ENCODE results near the gene FCGR2B.
"Not testable (repeated sequence)": the region's sequence is repeated elsewhere in the genome, so short reads cannot be mapped to it uniquely, and the experiment has no call there.

- TF ChIP-seq CTCF (conservative IDR thresholded peaks at IDR 0.05; ENCODE audit: low read depth, low read length); EZH2phosphoT487 (IDR thresholded peaks at IDR 0.05; ENCODE audit: borderline replicate concordance, low read length); EZH2 (IDR thresholded peaks at IDR 0.05; ENCODE audit: low read length, unreplicated experiment): not testable (repeated sequence)
These were observed 41.6 kb upstream of the FCGR2B start for GRCh38 chr1:161621181-161622000.

Measured in PC-3 (cell line).